Stimulated activated CD8-positive, alpha-beta memory T cell treated with anti-CD3 and anti-CD28 coated beads, Interleukin-12 subunit alpha, Interleukin-12 subunit beta, amount 100 ng/mL, for 4 hours (primary cell): ENCODE data around the gene NDUFS7.

ENCODE experiments used
- DNase-seq: peaks from one replicate; pipeline ENCODE4 v3.0.0-alpha.2; 2020; ENCODE audit warnings: low read depth

The NDUFS7 gene

GRCh38 chr19:1364070-1364704 lies 19.5 kb upstream of the NDUFS7 start:
- DNase-seq, result no peak

- no peak for DNase-seq
These were observed 18.1 kb upstream of the NDUFS7 start for GRCh38 chr19:1365319-1366269.

- DNase-seq, result no peak
These were observed 17.4 kb upstream of the NDUFS7 start for GRCh38 chr19:1366296-1366695.

GRCh38 chr19:1366899-1367870 lies 16.5 kb upstream of the NDUFS7 start:
- no peak for DNase-seq

GRCh38 chr19:1369214-1369805 lies 14.4 kb upstream of the NDUFS7 start:
- no peak for DNase-seq

GRCh38 chr19:1370579-1371361 lies 12.9 kb upstream of the NDUFS7 start:
- DNase-seq, result no peak

- DNase-seq, result no peak
These were observed 10.6 kb upstream of the NDUFS7 start for GRCh38 chr19:1373042-1373533.

- no peak for DNase-seq
These were observed 10.0 kb upstream of the NDUFS7 start for GRCh38 chr19:1373534-1374249.

GRCh38 chr19:1374250-1374577 lies 9.5 kb upstream of the NDUFS7 start:
- DNase-seq, result no peak

- no peak for DNase-seq
These were observed 7.3 kb upstream of the NDUFS7 start for GRCh38 chr19:1376415-1376805.

- no peak for DNase-seq
These were observed 6.3 kb upstream of the NDUFS7 start for GRCh38 chr19:1377176-1377964.

GRCh38 chr19:1377965-1378785 lies 5.5 kb upstream of the NDUFS7 start:
- DNase-seq, result no peak

- DNase-seq, result no peak
These were observed 4.4 kb upstream of the NDUFS7 start for GRCh38 chr19:1379126-1379905.

- no peak for DNase-seq
These were observed 3.7 kb upstream of the NDUFS7 start for GRCh38 chr19:1379961-1380489.

GRCh38 chr19:1382250-1382649 lies 1.5 kb upstream of the NDUFS7 start:
- DNase-seq, result no peak

GRCh38 chr19:1383017-1383311 lies 743 bp upstream of the NDUFS7 start:
- DNase-seq, result no peak

- DNase-seq, result no peak
These were observed 367 bp downstream of the NDUFS7 start for GRCh38 chr19:1384085-1384462.
